NCI-H2081 (cell line): ENCODE data around the gene PLB1.

Experiments used
- DNase-seq, 2 experiments: peaks; one replicate each; lab custom pipeline; 2025; lab: John Stamatoyannopoulos, UW

Gene PLB1

DNA sequence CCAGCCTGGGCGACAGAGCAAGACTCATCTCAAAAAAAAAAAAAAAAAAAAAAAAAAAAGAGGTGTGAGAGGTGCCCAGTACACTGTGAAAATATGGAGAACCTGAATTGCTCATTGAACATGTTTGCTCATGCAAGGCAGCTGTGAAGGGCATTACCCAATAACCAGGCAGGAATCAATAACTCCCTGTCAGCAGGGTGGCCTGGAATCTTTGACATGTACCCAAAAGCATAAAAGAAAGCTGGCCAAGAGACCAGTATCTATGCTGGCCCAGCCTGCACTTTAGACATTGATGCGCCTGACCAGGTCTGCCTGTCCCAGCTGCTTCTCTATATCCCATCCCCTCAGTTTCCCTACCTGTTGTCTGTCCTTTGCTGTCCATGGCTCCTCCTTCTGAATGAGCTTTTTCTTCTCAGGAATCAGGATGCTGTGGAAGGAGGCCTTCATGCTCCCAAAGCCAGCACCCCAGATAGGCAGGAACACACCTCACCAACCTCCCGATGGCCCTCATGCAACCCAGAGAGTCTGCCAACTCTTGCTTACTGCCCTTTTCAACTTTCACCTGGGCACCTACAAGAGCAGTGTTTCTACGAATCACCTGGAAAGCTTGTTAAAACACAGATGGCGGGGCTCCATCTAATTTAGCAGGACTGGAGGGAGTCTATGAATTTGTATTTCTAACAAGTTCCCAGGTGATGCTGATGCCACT is 172.4 kb downstream of the PLB1 start:
- no peak for DNase-seq

DNA sequence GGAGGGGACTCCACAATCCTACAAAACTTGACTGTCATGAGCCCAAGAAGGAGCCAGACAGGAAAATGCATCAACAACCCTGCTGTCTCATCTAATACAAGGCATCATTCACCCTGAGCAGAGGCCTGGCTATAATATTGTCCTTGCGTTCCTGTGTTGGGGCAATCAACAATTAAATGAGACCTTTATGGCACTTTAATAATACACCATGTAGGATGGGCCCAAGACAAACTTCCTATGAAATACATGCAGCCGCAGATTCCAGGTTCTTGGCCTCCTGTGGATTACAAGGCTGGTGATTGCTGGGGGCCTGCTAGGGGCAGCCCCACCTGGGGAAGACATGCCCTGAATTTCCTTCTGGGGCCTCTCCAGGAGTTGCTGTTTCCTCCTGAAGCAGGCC is 173.0 kb downstream of the PLB1 start:
- DNase-seq, result no peak

DNA sequence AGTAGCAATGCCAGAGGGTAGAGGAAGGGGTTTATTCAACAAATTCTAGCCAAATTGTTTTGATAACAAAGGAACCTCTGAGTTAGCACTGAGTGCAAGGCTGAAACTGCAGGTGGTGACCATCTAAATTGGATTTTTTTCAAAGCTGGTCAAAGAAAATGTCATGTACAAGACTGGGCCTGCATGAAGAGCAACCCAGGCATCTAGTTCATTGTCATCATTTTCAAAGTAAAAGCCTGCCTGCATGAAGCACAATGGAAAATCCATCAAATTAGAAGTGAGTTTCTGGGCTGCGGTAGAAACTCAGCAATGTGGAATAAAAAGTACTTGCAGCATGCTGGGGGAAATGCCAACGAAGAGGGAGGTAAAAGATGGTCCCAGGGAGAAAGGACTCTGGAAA is 175.0 kb downstream of the PLB1 start:
- DNase-seq, result no peak

- DNase-seq, result no peak
Measured at GRCh38 chr2:28673338-28673737, 177.5 kb downstream of the PLB1 start.

DNA sequence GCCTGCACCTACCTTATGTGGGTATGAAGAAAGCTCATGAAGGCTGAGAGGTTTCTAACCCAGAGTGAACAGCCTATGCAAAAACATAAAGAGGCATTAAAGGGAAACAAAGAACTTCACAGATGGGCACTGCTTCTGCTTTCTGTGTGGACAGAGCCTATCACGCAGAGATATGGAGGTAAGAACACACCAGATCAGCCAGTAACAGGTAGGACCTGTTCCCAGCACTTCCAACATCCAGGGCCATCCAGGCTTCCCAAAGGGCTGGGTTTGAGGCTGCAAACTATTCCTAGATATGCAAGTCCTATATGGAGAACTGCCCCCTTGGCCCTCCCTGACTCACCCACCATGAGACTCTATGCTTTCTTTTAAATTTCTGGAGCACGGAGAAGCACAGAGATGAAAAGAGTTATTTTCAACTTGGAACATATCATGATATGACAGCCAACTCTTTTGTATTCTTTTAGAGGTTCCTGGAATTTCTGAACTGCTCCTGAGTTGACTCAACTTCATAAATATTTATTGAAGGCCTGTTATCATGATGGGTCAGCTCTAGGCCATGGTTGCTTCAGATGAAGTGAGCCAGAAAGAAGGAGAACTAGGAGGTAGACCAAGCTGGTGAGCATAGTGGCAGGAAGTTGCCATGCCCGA is 178.3 kb downstream of the PLB1 start:
- no peak for DNase-seq

DNA sequence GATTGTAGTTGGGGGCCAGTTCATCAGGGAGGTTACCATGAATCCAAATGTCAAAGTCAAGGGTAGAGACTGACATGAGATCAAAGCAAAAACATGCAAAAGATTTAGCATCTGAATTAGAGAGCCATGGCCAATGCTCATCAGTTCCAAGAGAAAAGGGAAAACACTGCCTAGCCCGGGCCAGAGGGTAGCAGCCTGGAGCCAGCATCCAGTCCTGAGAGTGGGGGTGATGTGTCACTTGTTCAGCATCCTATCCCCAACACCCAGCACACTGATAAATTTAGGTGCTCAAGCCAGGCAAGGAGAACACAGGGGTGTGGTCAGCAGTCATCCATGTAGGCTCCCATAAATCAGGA is 178.8 kb downstream of the PLB1 start:
- no peak for DNase-seq

DNA sequence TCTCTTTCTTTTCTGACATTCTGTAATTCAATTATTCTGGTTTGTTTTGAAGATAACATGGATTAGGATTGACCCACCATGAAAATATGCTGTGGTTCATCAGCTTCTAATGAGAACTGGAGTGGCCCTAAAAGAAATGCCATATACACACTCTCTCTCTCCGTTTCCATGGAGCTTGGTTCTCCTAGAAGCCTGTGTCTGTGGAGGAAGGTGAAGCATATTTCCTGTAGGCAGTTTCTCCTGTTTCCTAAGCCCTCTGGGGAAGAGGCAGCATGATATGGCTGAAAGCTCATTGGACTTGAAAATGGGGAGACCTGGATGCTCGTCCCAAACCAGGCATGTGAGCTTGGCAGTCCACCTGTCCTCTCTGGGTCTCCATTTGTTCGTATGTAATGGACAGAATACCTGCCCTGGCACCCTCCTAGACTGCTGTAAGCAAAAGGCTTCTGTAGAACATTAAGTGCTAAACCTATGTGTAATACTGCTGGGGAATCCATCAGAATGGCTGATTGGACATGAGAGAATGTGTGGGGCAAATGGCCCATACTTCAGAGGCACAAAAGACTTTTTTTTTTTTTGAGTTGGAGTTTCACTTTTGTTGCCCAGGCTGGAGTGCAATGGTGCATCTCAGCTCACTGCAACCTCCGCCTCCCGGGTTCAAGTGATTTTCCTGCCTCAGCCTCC is 180.4 kb downstream of the PLB1 start:
- DNase-seq, result no peak

DNA sequence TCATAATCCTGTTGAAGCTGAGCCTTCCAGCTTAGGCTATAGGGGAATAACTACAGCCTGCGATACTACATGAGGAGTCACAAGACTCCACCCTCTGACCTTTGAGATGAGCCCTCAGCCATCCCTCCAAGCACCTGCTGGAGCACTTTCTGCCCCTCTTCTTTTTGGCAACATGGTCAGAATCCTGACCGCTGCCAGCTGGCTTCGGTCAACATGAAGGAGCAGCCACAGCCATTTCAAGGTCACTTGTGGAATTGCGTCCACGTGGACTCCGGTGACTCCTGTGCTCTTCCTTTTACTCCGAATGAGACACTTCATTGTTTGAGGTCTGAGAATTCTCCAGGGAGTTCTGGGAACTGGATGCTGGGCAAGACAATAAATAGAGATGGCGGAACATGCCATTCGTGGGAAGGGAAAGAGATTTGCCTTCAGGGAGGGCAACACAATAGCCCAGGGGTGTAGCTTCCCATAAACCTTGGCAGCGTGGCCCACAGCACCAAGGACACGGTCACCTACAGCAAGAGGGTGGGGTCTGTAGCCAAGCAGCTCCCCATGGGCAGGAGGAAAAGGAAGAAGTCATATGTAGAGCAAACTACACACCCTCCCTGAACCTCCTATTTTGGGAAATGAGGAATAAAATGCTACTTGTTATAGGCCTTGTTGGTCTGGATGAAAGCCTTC is 182.5 kb downstream of the PLB1 start:
- DNase-seq, result no peak

GRCh38 chr2:28678944-28679343 is 183.1 kb downstream of the PLB1 start:
- no peak for DNase-seq

DNA sequence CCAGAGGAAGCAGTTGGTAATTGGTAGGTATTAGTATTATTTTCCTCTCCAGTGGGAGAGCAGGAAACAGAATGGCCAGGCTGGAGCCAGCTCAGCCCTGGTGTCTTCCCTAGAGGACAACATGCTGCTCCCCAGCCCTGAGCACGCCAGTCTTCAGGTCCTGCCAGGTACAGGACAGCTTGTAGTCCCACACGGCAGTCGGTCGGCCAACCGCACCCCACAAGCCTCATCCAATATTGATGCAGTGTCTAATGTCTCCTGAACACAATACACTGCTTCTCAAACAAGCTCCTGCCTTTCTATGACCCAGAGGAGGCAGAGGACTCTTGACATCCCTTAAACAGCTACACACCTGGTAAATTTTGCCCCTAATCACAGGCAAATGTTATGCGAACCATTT is 184.8 kb downstream of the PLB1 start:
- DNase-seq, result no peak

- no peak for DNase-seq
Measured at GRCh38 chr2:28681158-28681571, 185.3 kb downstream of the PLB1 start.

- DNase-seq, result peak; percentile 3 to 74
Measured at GRCh38 chr2:28681606-28682005, 185.7 kb downstream of the PLB1 start.

GRCh38 chr2:28683100-28683706 is 187.3 kb downstream of the PLB1 start:
- peak; percentile 28 to 77 for DNase-seq

GRCh38 chr2:28684142-28684858 is 188.4 kb downstream of the PLB1 start:
- no peak for DNase-seq

DNA sequence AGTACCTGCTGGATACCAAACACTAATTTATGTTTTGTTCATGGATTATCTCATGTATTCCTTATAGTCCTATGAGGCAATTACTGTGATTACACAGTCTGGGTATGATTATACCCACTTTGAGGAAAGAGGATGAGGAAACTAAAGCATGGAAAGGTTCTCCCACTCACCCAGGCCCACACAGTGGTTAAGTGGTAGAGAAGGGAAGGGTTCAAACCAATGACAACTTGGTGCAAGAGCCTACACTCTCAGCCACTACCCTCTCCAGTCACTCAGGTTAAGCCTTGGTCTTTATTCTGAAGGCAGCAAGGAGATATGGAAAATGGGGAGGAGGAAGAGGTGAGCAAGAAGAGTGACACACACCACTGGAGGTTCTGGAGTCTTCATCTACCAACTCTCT is 191.3 kb downstream of the PLB1 start:
- DNase-seq, result no peak

DNA sequence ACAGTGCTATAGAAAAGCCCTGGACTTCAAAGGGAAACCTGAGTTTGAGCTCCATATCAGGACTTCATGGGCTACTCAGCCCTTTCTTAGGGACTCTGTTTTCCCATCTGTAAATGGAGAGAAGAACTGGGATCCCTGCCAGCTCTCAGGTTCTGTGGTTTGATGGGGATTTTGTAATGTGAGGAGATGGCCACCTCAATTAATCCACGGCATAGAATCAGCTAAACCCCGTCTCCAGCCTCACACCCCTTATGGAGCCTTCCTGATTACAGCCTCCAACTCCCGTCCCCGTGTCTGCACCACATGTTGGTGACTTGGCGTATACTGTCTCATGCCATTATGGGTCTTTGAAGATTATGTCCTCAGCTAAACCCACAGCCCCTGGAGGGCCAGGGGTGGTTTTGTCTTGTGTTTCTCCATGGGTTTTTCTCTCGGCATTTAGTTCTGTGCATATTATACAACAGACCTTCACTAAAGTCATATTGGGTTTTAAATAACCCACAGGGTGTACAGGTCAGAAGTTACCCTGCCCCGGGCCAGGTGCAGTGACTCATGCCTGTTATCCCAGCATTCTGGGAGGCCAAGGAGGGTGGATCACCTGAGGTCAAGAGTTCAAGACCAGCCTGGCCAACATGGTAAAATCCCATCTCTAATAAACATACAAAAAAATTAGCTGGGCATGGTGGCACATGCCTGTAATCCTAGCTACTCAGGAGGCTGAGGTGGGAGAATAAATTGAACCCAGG is 192.0 kb downstream of the PLB1 start:
- no peak for DNase-seq

- DNase-seq, result no peak
Measured at GRCh38 chr2:28688818-28689217, 193.0 kb downstream of the PLB1 start.

GRCh38 chr2:28689771-28690170 is 193.9 kb downstream of the PLB1 start:
- no peak for DNase-seq

DNA sequence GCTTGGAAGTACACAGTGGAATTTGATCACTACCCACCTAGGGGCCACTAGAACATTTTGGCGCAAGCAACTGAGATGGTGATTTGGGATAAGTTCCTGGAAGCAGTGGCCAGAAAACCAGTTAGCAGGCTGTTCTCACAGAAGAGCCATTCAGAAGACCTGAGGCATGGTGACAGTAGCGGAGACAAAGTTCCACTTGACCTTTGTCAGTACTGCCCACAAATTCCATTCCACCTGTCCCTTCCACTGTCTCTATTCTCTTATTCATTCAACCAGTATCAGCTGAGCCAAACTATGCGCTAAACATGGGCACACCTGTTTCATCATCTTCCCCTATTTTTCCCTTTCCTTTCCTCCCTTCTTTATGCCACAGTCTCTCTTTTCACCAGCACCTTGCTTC is 196.6 kb downstream of the PLB1 start:
- DNase-seq, result no peak

DNA sequence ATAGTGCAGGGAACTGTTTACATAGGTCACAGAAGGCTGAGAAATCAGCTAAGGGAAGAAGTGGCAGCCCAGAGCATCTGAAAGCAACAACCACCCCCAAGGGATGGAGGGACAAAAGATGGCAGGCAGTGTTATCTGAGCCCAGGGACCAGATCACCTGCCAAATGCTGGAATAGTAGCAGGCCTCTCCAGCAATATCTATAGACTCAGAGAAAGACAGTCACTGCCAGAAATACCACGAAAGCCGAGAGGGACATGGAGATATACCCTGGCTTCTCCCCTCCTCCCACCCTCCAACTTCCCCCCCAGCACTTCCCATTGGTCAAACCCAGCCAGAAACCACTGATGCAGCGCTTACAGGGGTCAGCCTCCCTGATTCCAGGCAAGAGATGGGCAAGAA is 197.4 kb downstream of the PLB1 start:
- DNase-seq, result no peak
